GM23338 (cell line): Measurements from ENCODE around the gene CCNB3. TPM values are rescaled to one million over a fixed set of nuclear protein-coding genes. Genes with fewer than 3 reads are reported as not detected.

Experiments
- ATAC-seq: fragments of 200-7000 bp; cut with Tn5 transposase; 3 replicates; pipeline ENCODE4 v1.9.1; 2020
- DNase-seq: peaks from one replicate; pipeline ENCODE4 v3.0.0-alpha.2; 2015; ENCODE audit warnings: low spot score
- H2AFZ ChIP-seq: fragments of 200-600 bp; sonication (generic); 2 replicates; pipeline ENCODE4 v1.8.0; 2016; ENCODE audit warnings: antibody characterized with exemption, mild to moderate bottlenecking, moderate library complexity
- H3F3A ChIP-seq: fragments of 200-600 bp; sonication (generic); replicated peaks from 2 replicates; pipeline ENCODE4 v1.8.0; 2017; ENCODE audit warnings: antibody characterized with exemption, mixed run types, low read depth
- H3K27ac ChIP-seq: fragments of 200-600 bp; sonication (generic); 2 replicates; pipeline ENCODE4 v1.6.1; 2016; ENCODE audit warnings: low read depth
- H3K27me3 ChIP-seq: fragments of 200-600 bp; sonication (generic); 2 replicates; pipeline ENCODE4 v1.8.0; 2016; ENCODE audit warnings: mild to moderate bottlenecking, mixed run types, moderate library complexity; ENCODE audit not compliant: insufficient read depth
- H3K36me3 ChIP-seq: fragments of 200-600 bp; sonication (generic); 2 replicates; pipeline ENCODE4 v1.8.0; 2016; ENCODE audit warnings: mild to moderate bottlenecking; ENCODE audit not compliant: insufficient read depth
- H3K4me1 ChIP-seq: fragments of 200-600 bp; sonication (generic); 2 replicates; pipeline ENCODE4 v1.8.0; 2016; ENCODE audit warnings: mild to moderate bottlenecking, moderate library complexity; ENCODE audit not compliant: insufficient read depth
- H3K4me2 ChIP-seq: fragments of 200-600 bp; sonication (generic); 2 replicates; pipeline ENCODE4 v1.7.1; 2017; ENCODE audit warnings: mixed run types
- H3K4me3 ChIP-seq: fragments of 200-600 bp; sonication (generic); 2 replicates; pipeline ENCODE4 v1.6.1; 2016; ENCODE audit warnings: mixed run types
- H3K79me2 ChIP-seq: fragments of 200-600 bp; sonication (generic); replicated peaks from 2 replicates; pipeline ENCODE4 v1.8.0; 2017; ENCODE audit warnings: mild to moderate bottlenecking; ENCODE audit not compliant: insufficient read depth
- H3K9me2 ChIP-seq: fragments of 200-600 bp; sonication (generic); 2 replicates; pipeline ENCODE4 v1.8.0; 2017; ENCODE audit not compliant: insufficient read depth
- H4K20me1 ChIP-seq: fragments of 200-600 bp; sonication (generic); replicated peaks from 2 replicates; pipeline ENCODE4 v1.8.0; 2017; ENCODE audit warnings: mild to moderate bottlenecking; ENCODE audit not compliant: insufficient read depth
- H3K27ac Mint-ChIP-seq: 2 replicates; pipeline ENCODE4 v1.8.0; 2020; ENCODE audit warnings: inconsistent platforms, mild to moderate bottlenecking, moderate library complexity, mixed read lengths
- H3K27me3 Mint-ChIP-seq: 3 replicates; pipeline ENCODE4 v1.8.0; 2022; ENCODE audit warnings: low read depth, mild to moderate bottlenecking, moderate library complexity, mixed read lengths, inconsistent platforms; ENCODE audit not compliant: insufficient read depth, poor library complexity
- H3K36me3 Mint-ChIP-seq: 3 replicates; pipeline ENCODE4 v1.8.0; 2021; ENCODE audit warnings: low read depth, mild to moderate bottlenecking, inconsistent platforms, moderate library complexity, mixed read lengths
- H3K4me1 Mint-ChIP-seq: 3 replicates; pipeline ENCODE4 v1.8.0; 2020; ENCODE audit warnings: mild to moderate bottlenecking, inconsistent platforms, mixed read lengths
- H3K4me3 Mint-ChIP-seq: 3 replicates; pipeline ENCODE4 v1.8.0; 2021; ENCODE audit warnings: moderate library complexity, mild to moderate bottlenecking, inconsistent platforms, mixed read lengths
- H3K9me3 Mint-ChIP-seq: 3 replicates; pipeline ENCODE4 v1.8.0; 2020; ENCODE audit warnings: moderate library complexity, mild to moderate bottlenecking, inconsistent platforms, mixed read lengths
- CREB1 ChIP-seq: fragments of 250-450 bp; sonication (Bioruptor Pico); IDR thresholded peaks from 2 replicates; pipeline ENCODE4 v1.5.0; 2020; ENCODE audit warnings: low read depth, mild to moderate bottlenecking, moderate library complexity
- EZH2 ChIP-seq: fragments of 200-600 bp; sonication (generic); IDR thresholded peaks from one replicate; pipeline ENCODE4 v1.8.0; 2017; ENCODE audit warnings: antibody characterized with exemption, mild to moderate bottlenecking, low read depth; ENCODE audit not compliant: unreplicated experiment
- EZH2phosphoT487 ChIP-seq: fragments of 200-600 bp; sonication (generic); IDR thresholded peaks from one replicate; pipeline ENCODE4 v1.8.1; 2018; ENCODE audit warnings: antibody characterized with exemption; ENCODE audit not compliant: unreplicated experiment
- NANOG ChIP-seq: IDR thresholded peaks from 2 replicates; pipeline ENCODE4 v1.6.1; 2016; ENCODE audit warnings: antibody characterized with exemption, borderline replicate concordance
- POLR2AphosphoS5 ChIP-seq: IDR thresholded peaks from 2 replicates; pipeline ENCODE4 v1.6.1; 2016; ENCODE audit warnings: antibody characterized with exemption, low read depth
- ZNF331 ChIP-seq: fragments of 250-450 bp; sonication (Bioruptor Pico); IDR thresholded peaks from 2 replicates; pipeline ENCODE4 v1.5.0; 2020; ENCODE audit warnings: low read depth, mild to moderate bottlenecking, moderate library complexity
- polyA plus RNA-seq: library from polyadenylated mRNA; unstranded; fragments of >200 nt; fragmentation: Nextera tagmentation; extraction: Ambion mirVana; gene quantifications from 2 replicates; pipeline ENCODE4 v1.2.1, GENCODE V29; 2016
- total RNA-seq: library from RNA; depleted of rRNA; stranded (reverse); fragments of >200 nt; shearing (Covaris generic); gene quantifications from 2 replicates; pipeline ENCODE4 v1.2.3, GENCODE V29; 2014
- TF ChIP-seq, protein P1 (sequence below): fragments of 250-450 bp; sonication (Bioruptor Pico); IDR thresholded peaks from 2 replicates; pipeline ENCODE4 v1.5.0; 2020; ENCODE audit warnings: mild to moderate bottlenecking, moderate library complexity
- TF ChIP-seq, protein P2 (sequence below): IDR thresholded peaks from 2 replicates; pipeline ENCODE4 v1.6.1; 2016; ENCODE audit warnings: antibody characterized with exemption

CCNB3 gene
- total and polyA plus RNA-seq, 2 experiments from 2014 or later: 0.13 to 1.2 TPM

DNA sequence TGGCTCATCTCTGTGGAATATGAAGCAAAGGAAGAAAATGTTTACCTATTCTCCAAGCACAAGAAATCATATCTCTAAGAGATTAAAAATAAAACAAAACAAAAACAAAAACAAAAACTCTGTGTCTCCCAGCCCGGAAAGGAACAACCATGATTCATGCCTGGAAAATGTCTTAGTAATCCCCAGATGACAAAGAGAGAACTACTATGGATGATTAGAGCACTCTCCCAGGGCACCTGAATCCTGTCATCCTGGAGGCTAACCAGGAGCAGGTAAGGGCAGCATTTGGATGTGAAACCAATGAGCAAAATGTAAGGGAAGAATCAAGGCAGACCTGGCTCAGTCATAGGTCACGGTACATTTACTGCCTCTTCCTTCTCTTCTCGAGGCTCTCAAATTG lies 2.0 kb upstream of the CCNB3 start:
- no peaks in the 10 kb centered on the region for H3K27me3 ChIP-seq
- H3K4me3 ChIP-seq: no peak overlapping the region
- no peak overlapping the region for H2AFZ ChIP-seq
- no peak overlapping the region for H3K27ac ChIP-seq
- no peaks in the 10 kb centered on the region for H4K20me1 ChIP-seq
- TF ChIP-seq, protein P1, sequence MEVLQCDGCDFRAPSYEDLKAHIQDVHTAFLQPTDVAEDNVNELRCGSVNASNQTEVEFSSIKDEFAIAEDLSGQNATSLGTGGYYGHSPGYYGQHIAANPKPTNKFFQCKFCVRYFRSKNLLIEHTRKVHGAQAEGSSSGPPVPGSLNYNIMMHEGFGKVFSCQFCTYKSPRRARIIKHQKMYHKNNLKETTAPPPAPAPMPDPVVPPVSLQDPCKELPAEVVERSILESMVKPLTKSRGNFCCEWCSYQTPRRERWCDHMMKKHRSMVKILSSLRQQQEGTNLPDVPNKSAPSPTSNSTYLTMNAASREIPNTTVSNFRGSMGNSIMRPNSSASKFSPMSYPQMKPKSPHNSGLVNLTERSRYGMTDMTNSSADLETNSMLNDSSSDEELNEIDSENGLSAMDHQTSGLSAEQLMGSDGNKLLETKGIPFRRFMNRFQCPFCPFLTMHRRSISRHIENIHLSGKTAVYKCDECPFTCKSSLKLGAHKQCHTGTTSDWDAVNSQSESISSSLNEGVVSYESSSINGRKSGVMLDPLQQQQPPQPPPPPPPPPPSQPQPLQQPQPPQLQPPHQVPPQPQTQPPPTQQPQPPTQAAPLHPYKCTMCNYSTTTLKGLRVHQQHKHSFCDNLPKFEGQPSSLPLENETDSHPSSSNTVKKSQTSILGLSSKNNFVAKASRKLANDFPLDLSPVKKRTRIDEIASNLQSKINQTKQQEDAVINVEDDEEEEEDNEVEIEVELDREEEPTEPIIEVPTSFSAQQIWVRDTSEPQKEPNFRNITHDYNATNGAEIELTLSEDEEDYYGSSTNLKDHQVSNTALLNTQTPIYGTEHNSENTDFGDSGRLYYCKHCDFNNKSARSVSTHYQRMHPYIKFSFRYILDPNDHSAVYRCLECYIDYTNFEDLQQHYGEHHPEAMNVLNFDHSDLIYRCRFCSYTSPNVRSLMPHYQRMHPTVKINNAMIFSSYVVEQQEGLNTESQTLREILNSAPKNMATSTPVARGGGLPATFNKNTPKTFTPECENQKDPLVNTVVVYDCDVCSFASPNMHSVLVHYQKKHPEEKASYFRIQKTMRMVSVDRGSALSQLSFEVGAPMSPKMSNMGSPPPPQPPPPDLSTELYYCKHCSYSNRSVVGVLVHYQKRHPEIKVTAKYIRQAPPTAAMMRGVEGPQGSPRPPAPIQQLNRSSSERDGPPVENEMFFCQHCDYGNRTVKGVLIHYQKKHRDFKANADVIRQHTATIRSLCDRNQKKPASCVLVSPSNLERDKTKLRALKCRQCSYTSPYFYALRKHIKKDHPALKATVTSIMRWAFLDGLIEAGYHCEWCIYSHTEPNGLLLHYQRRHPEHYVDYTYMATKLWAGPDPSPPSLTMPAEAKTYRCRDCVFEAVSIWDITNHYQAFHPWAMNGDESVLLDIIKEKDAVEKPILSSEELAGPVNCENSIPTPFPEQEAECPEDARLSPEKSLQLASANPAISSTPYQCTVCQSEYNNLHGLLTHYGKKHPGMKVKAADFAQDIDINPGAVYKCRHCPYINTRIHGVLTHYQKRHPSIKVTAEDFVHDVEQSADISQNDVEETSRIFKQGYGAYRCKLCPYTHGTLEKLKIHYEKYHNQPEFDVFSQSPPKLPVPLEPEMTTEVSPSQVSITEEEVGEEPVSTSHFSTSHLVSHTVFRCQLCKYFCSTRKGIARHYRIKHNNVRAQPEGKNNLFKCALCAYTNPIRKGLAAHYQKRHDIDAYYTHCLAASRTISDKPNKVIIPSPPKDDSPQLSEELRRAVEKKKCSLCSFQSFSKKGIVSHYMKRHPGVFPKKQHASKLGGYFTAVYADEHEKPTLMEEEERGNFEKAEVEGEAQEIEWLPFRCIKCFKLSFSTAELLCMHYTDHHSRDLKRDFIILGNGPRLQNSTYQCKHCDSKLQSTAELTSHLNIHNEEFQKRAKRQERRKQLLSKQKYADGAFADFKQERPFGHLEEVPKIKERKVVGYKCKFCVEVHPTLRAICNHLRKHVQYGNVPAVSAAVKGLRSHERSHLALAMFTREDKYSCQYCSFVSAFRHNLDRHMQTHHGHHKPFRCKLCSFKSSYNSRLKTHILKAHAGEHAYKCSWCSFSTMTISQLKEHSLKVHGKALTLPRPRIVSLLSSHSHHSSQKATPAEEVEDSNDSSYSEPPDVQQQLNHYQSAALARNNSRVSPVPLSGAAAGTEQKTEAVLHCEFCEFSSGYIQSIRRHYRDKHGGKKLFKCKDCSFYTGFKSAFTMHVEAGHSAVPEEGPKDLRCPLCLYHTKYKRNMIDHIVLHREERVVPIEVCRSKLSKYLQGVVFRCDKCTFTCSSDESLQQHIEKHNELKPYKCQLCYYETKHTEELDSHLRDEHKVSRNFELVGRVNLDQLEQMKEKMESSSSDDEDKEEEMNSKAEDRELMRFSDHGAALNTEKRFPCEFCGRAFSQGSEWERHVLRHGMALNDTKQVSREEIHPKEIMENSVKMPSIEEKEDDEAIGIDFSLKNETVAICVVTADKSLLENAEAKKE (CRISPR knock-in tag): no peak
- TF ChIP-seq, protein P2, sequence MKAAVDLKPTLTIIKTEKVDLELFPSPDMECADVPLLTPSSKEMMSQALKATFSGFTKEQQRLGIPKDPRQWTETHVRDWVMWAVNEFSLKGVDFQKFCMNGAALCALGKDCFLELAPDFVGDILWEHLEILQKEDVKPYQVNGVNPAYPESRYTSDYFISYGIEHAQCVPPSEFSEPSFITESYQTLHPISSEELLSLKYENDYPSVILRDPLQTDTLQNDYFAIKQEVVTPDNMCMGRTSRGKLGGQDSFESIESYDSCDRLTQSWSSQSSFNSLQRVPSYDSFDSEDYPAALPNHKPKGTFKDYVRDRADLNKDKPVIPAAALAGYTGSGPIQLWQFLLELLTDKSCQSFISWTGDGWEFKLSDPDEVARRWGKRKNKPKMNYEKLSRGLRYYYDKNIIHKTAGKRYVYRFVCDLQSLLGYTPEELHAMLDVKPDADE: no peak
- TF ChIP-seq EZH2 (no peak), EZH2phosphoT487 (no peak), ZNF331 (CRISPR knock-in tag) (no peak), CREB1 (CRISPR knock-in tag) (no peak), POLR2AphosphoS5 (no peak), NANOG (no peak)
- Mint-ChIP-seq H3K9me3 (no peaks in the 10 kb centered on the region), H3K27me3 (no peaks in the 10 kb centered on the region), H3K27ac (no peak overlapping the region), H3K4me3 (no peak overlapping the region), H3K4me1 (peaks cover 9% of the 10 kb centered on the region), H3K36me3 (no peaks in the 10 kb centered on the region)
- H3K4me1 ChIP-seq: peaks cover 4% of the 10 kb centered on the region; the same call in 1 of the 2 replicates
- ATAC-seq (no peak), DNase-seq (no peak)
- H3K79me2 ChIP-seq: no peaks in the 10 kb centered on the region
- no peaks in the 10 kb centered on the region for H3F3A ChIP-seq
- no peaks in the 10 kb centered on the region for H3K36me3 ChIP-seq
- no peak overlapping the region for H3K4me2 ChIP-seq
- no peaks in the 10 kb centered on the region for H3K9me2 ChIP-seq
